ELR (cell line): ENCODE data around the gene COG7.
"Not testable (repeated sequence)": the region's sequence is repeated elsewhere in the genome, so short reads cannot be mapped to it uniquely, and the experiment has no call there.

Source experiments
- DNase-seq: peaks from one replicate; pipeline ENCODE4 v3.0.0-alpha.2; 2015; ENCODE audit warnings: low read depth

The COG7 gene

GRCh38 chr16:23452572-23453337, at the start of gene COG7:
TSS of gene COG7 (minus strand) at chr16:23453189. CDS start at chr16:23452994, 195 bp downstream.
- peak; percentile 86 for DNase-seq

DNA sequence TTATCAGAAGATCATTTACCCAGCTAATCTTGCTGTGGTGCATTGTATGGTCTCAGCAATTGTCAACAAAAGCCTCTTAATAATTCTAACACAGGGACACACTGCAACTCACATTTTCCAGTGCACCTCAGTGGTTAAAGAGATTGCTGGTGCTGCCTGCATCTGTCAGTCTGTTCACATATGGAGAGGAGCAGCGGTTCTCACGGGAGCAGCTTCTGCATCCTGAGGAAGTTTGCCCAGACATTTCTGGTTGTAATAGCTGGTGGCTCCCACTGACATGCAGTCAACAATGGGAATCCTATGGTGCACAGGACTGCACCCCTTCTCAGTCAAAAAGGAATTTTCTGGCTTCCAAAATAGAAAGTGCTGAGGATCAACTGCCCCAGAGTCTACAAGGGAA, 49.5 kb upstream of the COG7 start:
- DNase-seq: no peak

DNA sequence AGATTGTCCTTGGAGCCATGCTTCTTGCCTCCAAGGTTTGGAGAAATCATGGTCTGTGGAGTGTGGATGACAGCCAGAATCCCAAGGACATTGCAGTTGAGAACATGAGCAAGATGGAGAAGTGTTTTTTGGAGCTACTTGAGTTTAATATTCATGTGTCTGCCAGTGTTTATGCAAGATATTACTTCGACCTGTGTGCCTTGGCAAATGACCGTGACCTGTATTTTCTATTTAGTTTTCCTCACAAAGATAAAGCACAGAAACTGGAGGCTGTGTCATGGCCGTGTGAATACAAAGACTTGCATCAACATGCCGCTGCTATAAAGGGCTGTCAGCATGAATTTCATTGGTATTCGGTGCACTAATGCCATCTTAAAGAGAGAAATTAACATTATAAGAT, 48.3 kb upstream of the COG7 start:
- no peak for DNase-seq

DNA sequence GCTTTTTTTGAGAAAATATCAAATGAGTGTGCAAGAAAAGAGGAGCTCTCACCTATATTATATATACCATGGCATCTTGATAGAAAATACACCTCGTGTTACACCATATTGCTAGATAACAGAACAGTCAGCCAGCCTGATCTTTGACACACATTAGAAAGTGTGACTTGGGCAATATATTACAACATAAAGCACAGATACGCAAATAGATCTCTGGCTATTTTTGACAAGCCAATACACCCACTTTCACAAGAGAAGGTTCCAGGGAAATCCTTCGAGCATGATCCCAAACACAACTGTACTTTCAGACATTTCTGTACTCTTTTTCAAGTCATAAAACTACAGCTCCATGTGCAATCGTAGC, 47.9 kb upstream of the COG7 start:
- DNase-seq: no peak

DNA sequence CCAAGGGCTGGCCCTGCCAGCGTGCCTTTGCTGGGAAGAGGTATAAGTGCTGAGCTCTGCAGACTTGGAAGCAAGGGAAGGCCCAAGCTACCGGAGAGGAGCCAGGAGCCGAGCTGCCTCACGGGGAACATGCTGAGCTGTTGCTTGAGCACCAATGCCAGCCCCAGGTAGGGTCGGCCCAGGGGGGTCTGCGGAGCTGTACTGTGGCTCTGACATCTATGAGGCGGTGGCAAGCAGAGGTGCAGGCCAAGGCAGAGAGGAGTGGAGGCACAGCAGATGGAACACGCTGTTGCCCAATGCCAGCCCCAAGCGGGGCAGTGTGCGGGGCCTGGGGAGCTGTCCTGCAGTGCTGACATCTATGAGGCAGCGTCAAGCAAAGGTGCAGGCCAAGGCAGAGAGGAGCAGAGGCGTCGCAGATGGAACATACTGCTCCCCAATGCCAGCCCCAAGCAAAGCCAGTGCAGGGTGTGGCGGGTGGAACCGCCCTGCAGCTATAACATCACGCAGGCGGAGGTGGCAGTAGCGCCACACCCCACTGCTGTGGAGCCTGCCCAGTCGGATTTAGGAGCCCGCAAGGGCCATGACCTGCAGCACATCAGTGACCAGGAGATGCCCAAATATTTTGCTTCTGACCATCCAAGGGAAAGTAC, 47.3 kb upstream of the COG7 start:
- DNase-seq: no peak

DNA sequence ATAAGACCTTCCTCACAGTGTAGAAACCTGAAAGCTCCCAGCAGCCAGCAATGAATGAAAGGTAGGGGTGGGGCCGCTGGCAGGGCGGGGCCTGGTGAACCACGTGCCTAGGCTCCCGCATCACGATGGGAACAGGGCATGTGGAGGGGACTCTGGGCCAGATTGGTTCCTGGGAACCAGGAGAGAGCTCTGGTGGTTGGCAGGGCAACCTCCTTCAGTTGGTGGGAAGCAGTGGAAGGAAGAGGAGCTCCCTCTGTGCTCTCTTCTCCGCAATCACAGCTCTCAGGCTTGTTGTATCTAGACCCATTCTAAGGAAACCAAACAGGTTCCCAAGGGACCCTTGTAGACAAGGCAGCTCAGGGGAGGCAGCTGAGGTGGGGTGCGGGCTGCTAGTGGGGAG, 46.8 kb upstream of the COG7 start:
- DNase-seq: no peak

DNA sequence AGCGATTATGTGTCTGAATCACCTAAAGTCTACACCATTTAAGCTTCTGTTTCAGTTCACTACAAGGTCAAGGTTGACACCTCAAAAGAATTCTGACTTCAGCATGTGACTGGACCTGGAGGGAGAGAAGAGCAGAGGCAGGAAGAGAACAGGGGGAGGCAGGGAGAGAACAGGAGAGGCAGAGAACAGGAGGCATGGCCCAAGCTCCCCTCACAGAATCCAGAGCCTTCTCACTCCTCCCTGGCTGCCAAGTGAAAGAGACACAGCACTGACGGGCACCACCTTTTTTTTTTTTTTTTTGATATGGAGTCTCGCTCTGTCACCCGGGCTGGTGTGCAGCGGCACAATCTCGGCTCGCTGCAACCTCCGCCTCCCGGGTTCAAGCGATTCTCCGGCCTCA, 45.9 kb upstream of the COG7 start:
- no peak for DNase-seq

DNA sequence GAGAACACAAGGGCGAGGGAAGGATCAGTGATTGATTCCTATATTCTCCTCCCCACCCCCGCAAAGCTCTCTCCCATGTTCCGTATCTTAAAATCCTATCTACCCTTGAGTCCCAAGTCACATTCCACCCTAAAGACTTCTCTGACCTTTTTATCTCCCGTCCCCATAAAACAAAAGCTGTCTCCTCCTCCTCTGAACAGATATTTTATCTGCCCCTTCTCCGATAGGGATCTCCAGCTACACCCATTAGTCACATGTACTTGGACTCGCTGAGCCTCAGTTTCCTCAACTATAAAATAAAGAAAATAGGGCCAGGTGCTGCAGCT, 44.5 kb upstream of the COG7 start:
- no peak for DNase-seq

DNA sequence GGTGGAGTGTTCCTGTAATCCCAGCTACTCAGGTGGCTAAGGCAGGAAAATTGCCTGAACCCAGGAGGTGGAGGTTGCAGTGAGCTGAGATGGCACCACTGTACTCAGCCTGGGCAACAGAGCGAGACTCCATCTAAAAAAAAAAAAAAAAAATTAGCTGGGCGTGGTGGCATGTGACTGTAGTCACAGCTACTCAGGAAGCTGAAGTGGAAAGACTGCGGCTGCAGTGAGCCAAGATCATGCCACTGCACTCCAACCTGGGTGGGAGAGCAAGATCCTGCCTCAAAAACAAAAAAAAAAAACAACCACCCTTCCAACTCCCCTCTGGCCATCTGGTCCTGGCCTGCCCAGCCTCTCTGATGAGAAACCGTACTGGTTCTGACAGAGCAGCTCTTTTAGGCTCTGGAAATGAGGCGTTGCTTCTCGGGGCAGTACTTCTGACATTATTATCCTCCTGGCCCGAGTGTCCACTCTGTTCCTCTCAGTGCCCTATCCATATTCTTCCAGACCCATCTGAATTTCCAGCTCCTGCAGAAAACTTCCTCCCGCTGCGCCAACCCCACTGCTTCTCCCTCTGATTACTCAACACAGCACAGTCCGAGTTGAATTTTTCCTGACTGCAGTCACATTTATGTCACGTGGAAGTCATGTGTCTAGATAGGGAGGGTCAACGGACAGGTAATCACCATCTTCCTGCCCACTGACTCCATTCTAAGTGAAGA, 44.0 kb upstream of the COG7 start:
- DNase-seq: peak; percentile 42

DNA sequence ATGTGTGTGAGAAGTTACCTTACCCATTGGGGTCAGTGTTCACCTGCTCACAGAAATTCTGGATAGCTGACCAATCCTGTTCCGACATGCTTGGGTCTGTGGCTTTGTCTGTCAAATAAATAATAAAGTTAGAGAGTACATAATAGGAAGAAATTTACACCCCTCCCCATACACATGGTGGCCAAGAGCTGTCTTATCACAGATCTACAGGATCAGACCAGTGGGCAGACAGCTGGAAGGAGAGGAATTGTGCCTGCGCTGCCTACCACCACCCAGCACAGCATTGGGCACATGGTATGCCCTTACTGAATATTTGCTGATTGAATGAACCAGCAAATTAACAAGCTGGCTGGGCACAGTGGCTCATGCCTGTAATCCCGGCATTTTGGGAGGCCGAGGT, 42.7 kb upstream of the COG7 start:
- no peak for DNase-seq

- DNase-seq: no peak
Observed at GRCh38 chr16:23494188-23494587, 41.2 kb upstream of the COG7 start.

DNA sequence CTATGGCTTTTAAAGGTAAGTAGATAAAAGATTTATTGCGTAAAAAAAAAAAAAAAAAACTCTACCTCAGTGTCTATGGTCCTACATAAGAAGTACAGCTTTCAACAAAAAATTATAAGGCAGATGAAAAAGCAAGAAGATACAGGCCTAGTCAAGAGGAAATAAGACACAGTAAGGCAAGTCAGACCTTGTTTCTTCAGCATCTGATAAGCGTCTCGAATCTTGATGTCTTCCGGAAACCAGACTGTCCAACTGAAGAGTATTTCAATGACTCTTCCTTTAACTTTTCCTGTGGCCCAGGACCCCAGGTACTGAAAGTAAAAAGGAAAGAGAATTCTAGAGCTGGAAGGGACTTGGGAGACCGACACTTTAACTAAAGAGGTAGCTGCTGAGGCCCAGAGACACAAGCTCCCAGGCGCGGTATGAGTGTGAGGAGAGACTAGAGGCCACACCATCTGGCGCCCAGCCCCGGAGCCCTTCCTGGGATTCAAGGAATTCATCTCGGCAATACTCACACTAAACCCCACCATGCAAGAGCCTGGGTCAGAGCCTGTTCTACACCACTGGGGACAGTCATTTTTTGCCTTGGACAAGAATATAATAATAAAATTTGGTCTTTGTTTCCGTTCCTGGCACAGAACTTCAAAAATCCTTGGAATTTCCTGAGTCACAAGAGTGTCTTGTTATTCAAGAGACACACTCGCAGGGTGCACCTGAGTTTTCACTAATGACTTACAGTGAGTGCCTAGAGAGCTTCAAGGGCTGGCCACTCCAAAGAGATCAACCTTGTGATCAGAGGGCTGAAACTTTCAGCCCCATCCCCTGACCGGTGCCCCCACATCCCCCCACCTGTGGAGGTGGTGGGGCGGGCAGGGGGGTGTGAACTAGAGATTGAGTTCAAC, 38.8 kb upstream of the COG7 start:
- DNase-seq: peak; percentile 56

GRCh38 chr16:23486480-23486879, 33.5 kb upstream of the COG7 start:
- no peak for DNase-seq

- DNase-seq: no peak
Observed at GRCh38 chr16:23485841-23486240, 32.9 kb upstream of the COG7 start.

DNA sequence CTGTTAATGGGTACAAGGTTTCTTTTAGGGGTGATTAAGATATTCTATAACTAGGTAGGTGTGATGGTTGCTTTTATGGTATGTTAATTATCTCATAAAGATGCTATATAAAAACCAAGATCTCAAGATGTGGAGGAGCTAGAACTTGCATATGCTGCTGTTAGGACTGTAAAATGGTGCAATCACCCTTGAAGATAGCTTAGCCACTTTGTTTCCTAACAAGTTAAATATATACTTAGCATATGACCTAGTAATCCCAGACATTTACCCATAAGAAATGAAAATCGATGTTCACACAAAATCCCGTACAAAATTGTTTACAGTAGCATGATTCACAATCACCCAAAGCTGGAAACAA, 32.2 kb upstream of the COG7 start:
- no peak for DNase-seq

GRCh38 chr16:23484510-23485256, 31.7 kb upstream of the COG7 start:
- no peak for DNase-seq

DNA sequence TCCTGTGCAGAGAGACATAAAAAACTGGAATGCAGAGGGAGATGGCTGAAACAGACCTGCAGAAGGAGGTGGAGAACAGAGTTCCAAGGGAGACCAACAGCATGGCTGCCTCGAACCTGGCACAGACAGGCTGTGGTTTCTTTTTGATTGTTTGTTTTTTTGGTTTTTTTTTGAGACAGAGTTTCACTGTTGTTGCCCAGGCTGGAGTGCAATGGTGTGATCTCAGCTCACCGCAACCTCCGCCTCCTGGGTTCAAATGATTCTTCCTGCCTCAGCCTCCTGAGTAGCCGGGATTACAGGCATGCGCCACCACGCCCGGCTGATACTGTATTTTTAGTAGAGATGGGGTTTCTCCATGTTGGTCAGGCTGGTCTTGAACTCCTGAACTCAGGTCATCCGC, 30.5 kb upstream of the COG7 start:
- DNase-seq: not testable (repeated sequence)

DNA sequence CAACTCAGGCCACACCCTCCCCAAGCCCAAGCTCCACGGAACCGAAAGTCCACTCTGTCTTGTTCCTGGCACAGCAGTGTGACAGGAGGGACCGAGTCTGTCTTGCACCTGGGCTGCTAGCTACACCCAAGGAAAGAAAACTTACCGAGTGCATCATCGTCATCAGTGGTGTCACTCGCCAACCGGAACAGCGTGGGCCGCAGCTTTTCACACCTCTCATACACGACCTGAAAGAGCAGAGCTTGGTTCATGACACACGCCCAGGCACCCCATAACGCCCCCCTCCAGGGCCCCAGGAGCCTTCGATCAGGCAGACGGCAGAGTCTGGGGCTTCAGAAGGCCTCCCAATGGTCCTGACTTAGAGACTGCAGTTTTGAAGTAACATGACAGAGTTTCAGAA, 29.8 kb upstream of the COG7 start:
- DNase-seq: no peak

DNA sequence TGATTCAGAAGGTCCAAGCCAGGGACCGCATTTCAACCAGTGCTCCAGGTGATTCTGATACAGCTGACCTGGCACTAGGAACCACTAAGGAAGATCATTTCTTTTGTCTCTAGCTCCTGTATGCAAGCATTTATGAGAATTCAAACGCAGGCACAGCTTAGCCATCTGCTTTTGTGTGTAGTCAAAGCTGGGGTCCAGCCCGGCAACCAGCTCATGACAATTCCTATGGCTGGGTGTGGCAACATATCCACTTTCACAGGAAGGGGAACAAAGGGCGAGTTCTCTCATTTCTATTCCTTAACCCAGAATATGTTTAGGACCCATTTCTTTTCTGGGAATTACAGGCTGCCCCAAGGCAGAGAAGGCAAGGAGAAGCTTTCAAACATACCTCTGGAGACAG, 27.3 kb upstream of the COG7 start:
- DNase-seq: no peak

- no peak for DNase-seq
Observed at GRCh38 chr16:23479138-23479537, 26.1 kb upstream of the COG7 start.

DNA sequence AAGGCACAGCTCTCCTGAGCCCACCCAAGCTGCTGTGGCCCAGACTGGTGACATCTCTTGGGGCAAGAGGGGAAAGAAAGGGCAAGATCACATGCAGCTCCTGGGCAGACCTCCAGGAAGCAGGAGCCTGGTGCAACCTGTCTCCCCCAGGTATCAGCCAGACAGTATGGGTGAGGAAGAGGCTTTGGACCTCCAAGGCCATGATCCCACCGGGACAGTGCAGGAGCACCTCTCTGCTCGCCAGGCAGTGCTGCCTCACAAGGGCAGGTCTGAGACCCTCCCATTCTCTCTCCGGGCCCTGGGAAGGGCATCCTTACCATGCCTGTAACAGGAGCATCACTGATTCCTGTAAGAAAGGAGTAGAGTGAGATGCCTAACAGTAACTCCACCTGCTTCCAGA, 25.6 kb upstream of the COG7 start:
- no peak for DNase-seq

DNA sequence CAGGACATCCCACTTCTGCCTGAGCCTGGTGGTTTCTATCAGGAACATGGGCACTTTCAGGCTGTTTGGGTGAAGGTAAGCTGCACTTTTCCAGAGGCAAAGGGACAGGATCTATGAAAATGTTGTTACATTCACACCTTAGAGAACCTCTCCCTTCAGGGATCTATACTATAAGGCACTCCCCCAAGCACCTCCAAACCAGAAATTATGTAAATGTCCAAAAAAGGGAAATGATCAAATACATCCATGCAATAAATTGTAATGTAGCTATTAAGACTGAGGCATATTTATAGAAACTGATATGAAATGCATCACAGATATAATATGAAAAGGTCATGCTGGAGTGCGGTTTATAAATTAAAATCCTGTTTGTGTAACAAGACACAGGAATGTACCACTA, 23.3 kb upstream of the COG7 start:
- no peak for DNase-seq
